GM12878 (cell line): Measurements from ENCODE around the gene WDR59. TPM values are rescaled to one million over a fixed set of nuclear protein-coding genes. Genes with fewer than 3 reads are reported as not detected.
A peak's percentile ranks its signal among the peaks of the same experiment; 100 is the strongest.

Experiments used
- ATAC-seq: fragments of 200-7000 bp; cut with Tn5 transposase; 3 replicates; pipeline ENCODE4 v1.9.1; 2020; ENCODE audit warnings: mild to moderate bottlenecking, moderate library complexity
- BruUV-seq: library from RNA; stranded (reverse); fragments of 400-500 nt; replicated peaks from 2 replicates; lab custom pipeline; 2021; lab: Mats Ljungman, UMichigan
- CTCF ChIA-PET: fragments of 300-600 bp; sonication (Branson Sonifier 250); formaldehyde crosslinking; extraction: SDS; loops from one replicate; lab custom pipeline; 2021; ENCODE audit warnings: inconsistent platforms; lab: Yijun Ruan, JAX
- POLR2A ChIA-PET: fragments of 350-600 bp; formaldehyde crosslinking; extraction: SDS; loops from one replicate; lab custom pipeline; 2021; ENCODE audit warnings: inconsistent platforms; lab: Charles Lee
- RAD21 ChIA-PET: fragments of 300-600 bp; sonication (Branson Sonifier 250); formaldehyde crosslinking; loops from one replicate; lab custom pipeline; 2023; ENCODE audit warnings: antibody characterized with exemption; ENCODE audit not compliant: unreplicated experiment; lab: Charles Lee
- SMC1A ChIA-PET: fragments of 300-600 bp; sonication (Branson Sonifier 250); formaldehyde crosslinking; loops from one replicate; lab custom pipeline; 2023; ENCODE audit not compliant: unreplicated experiment, uncharacterized antibody; lab: Charles Lee
- DNase-seq: peaks from one replicate; pipeline ENCODE4 v3.0.0-alpha.2; 2011; ENCODE audit warnings: low read depth, low spot score
- FAIRE-seq: peaks from 3 replicates; lab custom pipeline; 2011; peaks lifted over from hg19 to GRCh38; lab: Jason Lieb, UNC
- H2AFZ ChIP-seq: 2 replicates; pipeline ENCODE4 v1.6.0; 2011; ENCODE audit warnings: low read depth, low read length, control low read depth; ENCODE audit not compliant: control insufficient read depth
- H3K27ac ChIP-seq: 2 replicates; pipeline ENCODE4 v1.5.1; 2011; ENCODE audit warnings: control low read depth; ENCODE audit not compliant: control insufficient read depth, insufficient read depth
- H3K27me3 ChIP-seq, 2 experiments: replicated peaks in 1 of 2; 2 replicates each; pipeline versions ENCODE4 v1.6.0 to v1.6.1; 2011; ENCODE audit warnings: low read length in 1 of 2; ENCODE audit not compliant: control insufficient read depth in 2 of 2, insufficient read depth in 2 of 2
- H3K36me3 ChIP-seq, 2 experiments: 2 replicates each; pipeline ENCODE4 v1.5.1; 2011; ENCODE audit warnings: low read length in 1 of 2; ENCODE audit not compliant: control insufficient read depth in 2 of 2, insufficient read depth in 2 of 2
- H3K4me1 ChIP-seq: 2 replicates; pipeline ENCODE4 v1.6.1; 2011; ENCODE audit warnings: mild to moderate bottlenecking, low read length, moderate library complexity, mixed read lengths; ENCODE audit not compliant: control insufficient read depth, insufficient read depth
- H3K4me2 ChIP-seq: 2 replicates; pipeline ENCODE4 v1.6.0; 2011; ENCODE audit warnings: control low read depth; ENCODE audit not compliant: control insufficient read depth, insufficient read depth
- H3K4me3 ChIP-seq: fragments of 200-600 bp; sonication (generic); 2 replicates; pipeline ENCODE4 v1.5.1; 2016
- H3K79me2 ChIP-seq: 2 replicates; pipeline ENCODE4 v1.6.0; 2011; ENCODE audit warnings: low read length; ENCODE audit not compliant: control insufficient read depth, insufficient read depth
- H3K9ac ChIP-seq: 2 replicates; pipeline ENCODE4 v1.8.0; 2011; ENCODE audit warnings: low read length, control low read depth, mixed read lengths; ENCODE audit not compliant: control insufficient read depth, insufficient read depth
- H3K9me3 ChIP-seq: replicated peaks from 3 replicates; pipeline ENCODE4 v1.5.1; 2011; ENCODE audit warnings: mild to moderate bottlenecking, low read length; ENCODE audit not compliant: control insufficient read depth, insufficient read depth
- H4K20me1 ChIP-seq: 2 replicates; pipeline ENCODE4 v1.6.0; 2011; ENCODE audit not compliant: control insufficient read depth, insufficient read depth
- BCL11A ChIP-seq: IDR thresholded peaks from 2 replicates; pipeline ENCODE4 v1.6.1; 2011; ENCODE audit warnings: low read depth, low read length
- CEBPB ChIP-seq, 2 experiments: fragments of 150-350 bp in 1 of 2; IDR thresholded peaks; 2 replicates each; pipeline ENCODE4 v1.6.1; 2012 to 2014; ENCODE audit warnings: low read depth in 2 of 2, low read length in 2 of 2, borderline replicate concordance in 1 of 2, inconsistent platforms in 1 of 2
- E4F1 ChIP-seq: fragments of 450-650 bp; IDR thresholded peaks from 2 replicates; pipeline ENCODE4 v1.6.1; 2018; ENCODE audit warnings: borderline replicate concordance, mild to moderate bottlenecking; ENCODE audit not compliant: partially characterized antibody
- JUNB ChIP-seq: IDR thresholded peaks from 2 replicates; pipeline ENCODE4 v1.6.1; 2016; ENCODE audit warnings: antibody characterized with exemption, mild to moderate bottlenecking
- KLF5 ChIP-seq: fragments of 450-650 bp; IDR thresholded peaks from 2 replicates; pipeline ENCODE4 v1.6.1; 2014; ENCODE audit warnings: mild to moderate bottlenecking; ENCODE audit not compliant: partially characterized antibody
- MTA3 ChIP-seq: IDR thresholded peaks from 2 replicates; pipeline ENCODE4 v1.6.1; 2012; ENCODE audit warnings: low read length, inconsistent platforms, borderline replicate concordance
- PAX5 ChIP-seq: IDR thresholded peaks from 2 replicates; pipeline ENCODE4 v1.6.1; 2011; ENCODE audit warnings: low read depth, low read length, borderline replicate concordance
- PML ChIP-seq: IDR thresholded peaks from 2 replicates; pipeline ENCODE4 v1.6.1; 2012; ENCODE audit warnings: low read length, inconsistent platforms
- POLR2A ChIP-seq: IDR thresholded peaks from 2 replicates; pipeline ENCODE4 v1.6.1; 2011; ENCODE audit warnings: low read depth, mild to moderate bottlenecking, low read length
- POLR2AphosphoS2 ChIP-seq: IDR thresholded peaks from 2 replicates; pipeline ENCODE4 v1.6.1; 2011; ENCODE audit warnings: low read depth, mild to moderate bottlenecking, low read length, improper control_type of control experiment, moderate library complexity
- POLR2AphosphoS5 ChIP-seq: IDR thresholded peaks from 2 replicates; pipeline ENCODE4 v1.6.1; 2011; ENCODE audit warnings: mild to moderate bottlenecking, low read length, inconsistent platforms
- RFX5 ChIP-seq: IDR thresholded peaks from 2 replicates; pipeline ENCODE4 v1.6.1; 2011; ENCODE audit warnings: low read depth, low read length, improper control_type of control experiment
- TARDBP ChIP-seq: IDR thresholded peaks from 2 replicates; pipeline ENCODE4 v1.6.1; 2016; ENCODE audit warnings: borderline replicate concordance
- WGBS: methylation state at CpG from one replicate; pipeline ENCODE4 v1.1.6; 2016; ENCODE audit warnings: low lambda C conversion rate; ENCODE audit not compliant: insufficient replicate concordance, insufficient coverage; ENCODE audit errors: missing lambda C conversion rate; 5-methylcytosine and 5-hydroxymethylcytosine counted together
- in situ Hi-C: fragments of 300-500 bp; cut with MboI; formaldehyde crosslinking; loops from 9 replicates; pipeline ENCODE4 v1.14.3; 2018; ENCODE audit warnings: mixed read lengths
- intact Hi-C: fragments of 100-400 bp; cut with micrococcal nuclease; formaldehyde crosslinking; loops from one replicate; pipeline ENCODE4 v1.14.2; 2022; ENCODE audit not compliant: unreplicated experiment
- polyA plus RNA-seq, 11 experiments: library from polyadenylated mRNA; depleted of rRNA in 4 of 11; unstranded in 6 of 11; stranded (reverse) in 5 of 11; fragments of >200 nt; fragmentation: Nextera tagmentation in 4 of 11; fragmentation: Illumina TruSeq in 1 of 11; extraction: Ambion mirVana in 4 of 11; extraction: Trizol in 1 of 11; gene quantifications; 1 replicate in 1 of 11; 2 replicates in 10 of 11; pipeline versions ENCODE4 v1.2.1 to v1.2.3, GENCODE V29; 2011 to 2016; ENCODE audit warnings: inconsistent platforms in 2 of 11, missing spikeins in 2 of 11, low read depth in 1 of 11
- total RNA-seq, 4 experiments: library from RNA; depleted of rRNA in 3 of 4; stranded (reverse); fragments of >200 nt in 3 of 4; fragmentation: Illumina TruSeq in 1 of 4; extraction: Trizol in 1 of 4; gene quantifications; 2 replicates each; pipeline versions ENCODE4 v1.2.1 to v1.2.3, GENCODE V29; 2013 to 2021
- TF ChIP-seq, protein P1 (sequence below): fragments of 450-650 bp; IDR thresholded peaks from 2 replicates; pipeline ENCODE4 v1.6.1; 2017; ENCODE audit warnings: mild to moderate bottlenecking

WDR59 gene
- total and polyA plus RNA-seq, 10 of the 15 experiments (the other 5 are each of a cell fraction or from before 2014, with no cell fraction given): 9.7 to 78.4 (median 24.5) TPM

GRCh38 chr16:75003931-75004330 lies 19.0 kb upstream of the WDR59 start (continued):
- TF ChIP-seq E4F1: no peak
- TF ChIP-seq CEBPB (IDR thresholded peaks at IDR 0.05; ENCODE audit: borderline replicate concordance in 1 of 2, low read depth in 2 of 2, low read length in 2 of 2): no peak
- TF ChIP-seq POLR2AphosphoS2: no peak
- no peak for TF ChIP-seq BCL11A
- no peak for TF ChIP-seq JUNB
- no peak for TF ChIP-seq KLF5
- TF ChIP-seq PAX5: no peak
- no peak for TF ChIP-seq RFX5

DNA sequence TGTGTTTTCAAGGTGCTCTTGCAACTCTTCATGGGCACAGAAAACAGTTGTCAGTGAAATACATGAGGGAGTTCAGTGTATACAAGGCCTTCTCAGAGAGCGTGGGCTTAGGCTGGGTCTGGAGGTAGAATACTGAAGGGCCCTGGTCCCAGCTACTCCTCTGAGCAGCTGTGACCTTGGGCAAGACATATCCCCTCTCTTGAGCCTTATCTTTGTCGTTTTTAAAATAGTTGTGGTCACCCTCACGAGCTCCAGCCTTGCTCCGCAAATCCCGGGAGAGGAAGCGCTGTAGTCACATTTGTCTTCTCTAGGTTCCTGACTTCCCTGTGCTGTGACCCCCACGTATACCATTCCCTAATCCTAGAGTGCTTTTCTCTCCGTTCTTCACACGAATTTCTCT lies 17.6 kb upstream of the WDR59 start:
- no peak for ATAC-seq
- Histone ChIP-seq H3K79me2 (peaks cover 70% of the 10 kb centered on the region), H3K9ac (peak overlapping the region; percentile 5; the same call in 1 of the 2 replicates), H3K36me3 (no peaks in the 10 kb centered on the region), H3K4me3 (peak overlapping the region; percentile 64), H3K4me2 (peak overlapping the region; percentile 28), H4K20me1 (no peaks in the 10 kb centered on the region), H3K27me3 (no peaks in the 10 kb centered on the region), H2AFZ (no peak overlapping the region), H3K4me1 (peaks cover 23% of the 10 kb centered on the region), H3K9me3 (no peaks in the 10 kb centered on the region), H3K27ac (no peak overlapping the region)
- intact Hi-C loops: no loop called here
- in situ Hi-C loops: no loop called here
- CTCF ChIA-PET: interaction anchor here (0.6 to 2.3 kb wide), 8 partner anchors 9 to 154 kb away, joined by 3 to 14 read pairs (median 4); no protein-coding TSS in a partner anchor
- no TSS peak for BruUV-seq
- 80% methylated on average over 9 of the region's 9 CpGs for WGBS
- POLR2A ChIA-PET: interaction anchor here (1.0 to 3.3 kb wide), 3 partner anchors 9 to 54 kb away, joined by 3 to 20 read pairs (median 3); no protein-coding TSS in a partner anchor
- SMC1A ChIA-PET: interaction anchor here (0.6 to 3.7 kb wide), 7 partner anchors 10 to 108 kb away, joined by 3 to 43 read pairs (median 5); partner anchors contain the start of gene WDR59
- RAD21 ChIA-PET: interaction anchor here (1.6 to 3.6 kb wide), 4 partner anchors 10 to 108 kb away, joined by 3 to 38 read pairs (median 18); no protein-coding TSS in a partner anchor
- FAIRE-seq: no peak
- TF ChIP-seq, protein P1, sequence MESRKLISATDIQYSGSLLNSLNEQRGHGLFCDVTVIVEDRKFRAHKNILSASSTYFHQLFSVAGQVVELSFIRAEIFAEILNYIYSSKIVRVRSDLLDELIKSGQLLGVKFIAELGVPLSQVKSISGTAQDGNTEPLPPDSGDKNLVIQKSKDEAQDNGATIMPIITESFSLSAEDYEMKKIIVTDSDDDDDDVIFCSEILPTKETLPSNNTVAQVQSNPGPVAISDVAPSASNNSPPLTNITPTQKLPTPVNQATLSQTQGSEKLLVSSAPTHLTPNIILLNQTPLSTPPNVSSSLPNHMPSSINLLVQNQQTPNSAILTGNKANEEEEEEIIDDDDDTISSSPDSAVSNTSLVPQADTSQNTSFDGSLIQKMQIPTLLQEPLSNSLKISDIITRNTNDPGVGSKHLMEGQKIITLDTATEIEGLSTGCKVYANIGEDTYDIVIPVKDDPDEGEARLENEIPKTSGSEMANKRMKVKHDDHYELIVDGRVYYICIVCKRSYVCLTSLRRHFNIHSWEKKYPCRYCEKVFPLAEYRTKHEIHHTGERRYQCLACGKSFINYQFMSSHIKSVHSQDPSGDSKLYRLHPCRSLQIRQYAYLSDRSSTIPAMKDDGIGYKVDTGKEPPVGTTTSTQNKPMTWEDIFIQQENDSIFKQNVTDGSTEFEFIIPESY: no peak
- TF ChIP-seq TARDBP: no peak
- TF ChIP-seq PML: no peak
- TF ChIP-seq POLR2A: no peak
- no peak for TF ChIP-seq MTA3
- no peak for TF ChIP-seq POLR2AphosphoS5
- TF ChIP-seq KLF5: no peak
- no peak for TF ChIP-seq POLR2AphosphoS2
- no peak for DNase-seq
